Esophagus muscularis mucosa (tissue), 4 donors: ENCODE measurements around the gene TTLL5. TPM values are rescaled to one million over a fixed set of nuclear protein-coding genes. Genes with fewer than 3 reads are reported as not detected.

Experiments used
- DNase-seq: peaks from one replicate; pipeline ENCODE4 v3.0.0-alpha.2; 2017; ENCODE audit errors: extremely low spot score
- H3K27ac ChIP-seq, 4 donors: fragments of 200-600 bp; sonication (generic); replicated peaks in 1 of 4; 1 replicate in 3 of 4; 2 replicates in 1 of 4; pipeline ENCODE4 v1.5.1; 2016 to 2019; ENCODE audit warnings: mild to moderate bottlenecking in 1 of 4
- H3K27me3 ChIP-seq, 4 donors: fragments of 200-600 bp; sonication (generic); one replicate each; pipeline versions ENCODE4 v1.5.1 to v1.6.0; 2016 to 2019
- H3K36me3 ChIP-seq, 4 donors: fragments of 200-600 bp; sonication (generic); one replicate each; pipeline ENCODE4 v1.5.1; 2016 to 2019
- H3K4me1 ChIP-seq, 4 donors: fragments of 200-600 bp; sonication (generic); one replicate each; pipeline ENCODE4 v1.5.1; 2016 to 2019
- H3K4me3 ChIP-seq, 4 donors: fragments of 200-600 bp; sonication (generic); 1 replicate in 2 of 4; 2 replicates in 2 of 4; pipeline ENCODE4 v1.5.1; 2016 to 2019; ENCODE audit warnings: mild to moderate bottlenecking in 4 of 4, moderate library complexity in 1 of 4
- H3K9me3 ChIP-seq, 4 donors: fragments of 200-600 bp; sonication (generic); 1 replicate in 3 of 4; 2 replicates in 1 of 4; pipeline ENCODE4 v1.5.1; 2016 to 2019
- EP300 ChIP-seq: sonication (generic); formaldehyde crosslinking; IDR thresholded peaks from one replicate; pipeline ENCODE4 v1.6.1; 2017; ENCODE audit warnings: antibody characterized with exemption
- POLR2A ChIP-seq: fragments of 450-650 bp; IDR thresholded peaks from one replicate; pipeline ENCODE4 v1.6.1; 2017; ENCODE audit warnings: antibody characterized with exemption, moderate library complexity, mild to moderate bottlenecking, low read depth
- POLR2AphosphoS5 ChIP-seq, 2 donors: sonication (generic); formaldehyde crosslinking; IDR thresholded peaks; one replicate each; pipeline ENCODE4 v1.6.1; 2017; ENCODE audit warnings: antibody characterized with exemption in 2 of 2
- WGBS: methylation state at CpG from one replicate; pipeline ENCODE4 v1.1.5; 2018; 5-methylcytosine and 5-hydroxymethylcytosine counted together
- intact Hi-C: fragments of 100-400 bp; cut with DNase I; formaldehyde crosslinking; loops from one replicate; pipeline ENCODE4 v1.15.1; 2023
- total RNA-seq, 4 donors: library from RNA; depleted of rRNA; stranded (reverse); fragments of >200 nt; gene quantifications; one replicate each; pipeline versions ENCODE4 v1.1.0 to v1.2.1, GENCODE V29; 2016
- TF ChIP-seq, protein P1 (sequence below), 3 experiments: fragments of 200-600 bp in 2 of 3; fragments of 450-650 bp in 1 of 3; sonication (generic) in 2 of 3; IDR thresholded peaks; one replicate each; pipeline ENCODE4 v1.5.1; 2017 to 2019; ENCODE audit warnings: antibody characterized with exemption in 3 of 3, mild to moderate bottlenecking in 2 of 3, moderate library complexity in 1 of 3

The TTLL5 gene
- total RNA-seq, 4 donors from 2014 or later = 16.9 to 26.6 (median 21.2) TPM

- no peak overlapping the region for H3K4me3 ChIP-seq
- H3K9me3 ChIP-seq = no peaks in the 10 kb centered on the region
- H3K36me3 ChIP-seq = no peaks in the 10 kb centered on the region
- 54% methylated on average over 2 of the region's 2 CpGs for WGBS
- peak overlapping the region in 1 of 4 donors; percentile 22 for H3K27ac ChIP-seq
- H3K27me3 ChIP-seq = no peaks in the 10 kb centered on the region
- DNase-seq = no peak
- intact Hi-C loops = no loop called here
- no peak for TF ChIP-seq POLR2AphosphoS5 (IDR thresholded peaks at IDR 0.05)
- TF ChIP-seq EP300 = no peak
- TF ChIP-seq, protein P1, sequence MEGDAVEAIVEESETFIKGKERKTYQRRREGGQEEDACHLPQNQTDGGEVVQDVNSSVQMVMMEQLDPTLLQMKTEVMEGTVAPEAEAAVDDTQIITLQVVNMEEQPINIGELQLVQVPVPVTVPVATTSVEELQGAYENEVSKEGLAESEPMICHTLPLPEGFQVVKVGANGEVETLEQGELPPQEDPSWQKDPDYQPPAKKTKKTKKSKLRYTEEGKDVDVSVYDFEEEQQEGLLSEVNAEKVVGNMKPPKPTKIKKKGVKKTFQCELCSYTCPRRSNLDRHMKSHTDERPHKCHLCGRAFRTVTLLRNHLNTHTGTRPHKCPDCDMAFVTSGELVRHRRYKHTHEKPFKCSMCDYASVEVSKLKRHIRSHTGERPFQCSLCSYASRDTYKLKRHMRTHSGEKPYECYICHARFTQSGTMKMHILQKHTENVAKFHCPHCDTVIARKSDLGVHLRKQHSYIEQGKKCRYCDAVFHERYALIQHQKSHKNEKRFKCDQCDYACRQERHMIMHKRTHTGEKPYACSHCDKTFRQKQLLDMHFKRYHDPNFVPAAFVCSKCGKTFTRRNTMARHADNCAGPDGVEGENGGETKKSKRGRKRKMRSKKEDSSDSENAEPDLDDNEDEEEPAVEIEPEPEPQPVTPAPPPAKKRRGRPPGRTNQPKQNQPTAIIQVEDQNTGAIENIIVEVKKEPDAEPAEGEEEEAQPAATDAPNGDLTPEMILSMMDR (IDR thresholded peaks at IDR 0.05) = no peak
- TF ChIP-seq POLR2A = no peak
- peaks cover 21 to 68% (median 56%) of the 10 kb centered on the region in 4 donors for H3K4me1 ChIP-seq
Observed at GRCh38 chr14:75715926-75716780, 55.1 kb downstream of the TTLL5 start.

DNA sequence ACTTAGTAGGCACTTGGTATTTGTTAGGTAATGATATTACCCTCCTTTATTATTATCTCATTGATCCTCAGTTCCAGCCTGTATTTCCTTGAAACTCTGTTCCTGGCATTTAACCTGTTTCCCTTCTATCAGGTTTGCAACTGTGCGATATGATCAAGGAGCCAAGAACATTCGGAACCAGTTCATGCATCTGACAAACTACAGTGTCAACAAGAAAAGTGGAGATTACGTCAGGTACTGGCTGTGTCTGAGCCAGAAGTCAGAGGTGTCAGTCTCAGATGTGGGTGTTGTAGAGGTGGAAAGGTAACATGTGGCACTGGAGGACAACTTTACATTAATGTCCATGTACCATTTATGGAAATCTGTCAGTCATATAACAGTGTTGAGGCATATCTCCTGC, 56.7 kb downstream of the TTLL5 start:
- intact Hi-C loops = no loop called here
- WGBS = 83% methylated on average over 3 of the region's 3 CpGs
- no peak for TF ChIP-seq EP300
- TF ChIP-seq POLR2AphosphoS5 (IDR thresholded peaks at IDR 0.05) = no peak
- TF ChIP-seq, protein P1 (IDR thresholded peaks at IDR 0.05) = no peak
- no peak for TF ChIP-seq POLR2A
- peaks cover 13 to 55% (median 43%) of the 10 kb centered on the region in 4 donors for H3K4me1 ChIP-seq
- H3K27ac ChIP-seq = no peak overlapping the region
- H3K4me3 ChIP-seq = no peak overlapping the region
- DNase-seq = no peak
- no peaks in the 10 kb centered on the region for H3K36me3 ChIP-seq
- H3K9me3 ChIP-seq = no peaks in the 10 kb centered on the region
- no peaks in the 10 kb centered on the region for H3K27me3 ChIP-seq

DNA sequence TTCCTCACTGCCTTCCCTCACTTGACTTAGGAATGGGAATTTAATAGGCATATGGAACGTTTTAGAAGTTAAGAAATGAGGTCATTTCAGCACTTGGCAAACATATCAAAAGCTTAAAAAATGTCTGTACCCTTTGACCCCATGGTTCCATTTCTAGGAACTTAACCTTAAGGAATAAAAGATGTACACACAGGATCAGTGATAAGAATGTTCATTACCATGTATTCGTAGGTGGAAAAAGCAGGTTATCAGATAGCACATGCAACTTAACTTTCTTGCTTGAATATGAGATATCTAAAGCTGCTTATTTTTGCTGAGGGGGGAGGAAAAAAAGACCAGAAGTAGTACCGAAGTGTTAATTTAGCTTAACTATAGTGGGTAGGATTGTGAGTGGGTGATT, 57.2 kb downstream of the TTLL5 start:
- Histone ChIP-seq H3K27me3 (no peaks in the 10 kb centered on the region), H3K4me3 (no peak overlapping the region), H3K27ac (no peak overlapping the region), H3K36me3 (no peaks in the 10 kb centered on the region), H3K9me3 (no peaks in the 10 kb centered on the region), H3K4me1 (peaks cover 13 to 50% (median 41%) of the 10 kb centered on the region in 4 donors)
- 66% methylated on average over 3 of the region's 3 CpGs for WGBS
- TF ChIP-seq EP300 (no peak), POLR2AphosphoS5 (IDR thresholded peaks at IDR 0.05) (no peak), POLR2A (no peak)
- TF ChIP-seq, protein P1 (IDR thresholded peaks at IDR 0.05) = no peak
- no peak for DNase-seq
- intact Hi-C loops = no loop called here

GRCh38 chr14:75720116-75720515, 59.1 kb downstream of the TTLL5 start:
- TF ChIP-seq, protein P1 (IDR thresholded peaks at IDR 0.05) = no peak
- TF ChIP-seq POLR2A = no peak
- TF ChIP-seq EP300 = no peak
- TF ChIP-seq POLR2AphosphoS5 (IDR thresholded peaks at IDR 0.05) = no peak
- DNase-seq = no peak
- no peaks in the 10 kb centered on the region for H3K36me3 ChIP-seq
- H3K4me3 ChIP-seq = no peak overlapping the region
- H3K9me3 ChIP-seq = no peaks in the 10 kb centered on the region
- 79% methylated on average over 2 of the region's 2 CpGs for WGBS
- intact Hi-C loops = no loop called here
- peaks cover 13 to 49% (median 41%) of the 10 kb centered on the region in 4 donors for H3K4me1 ChIP-seq
- peak overlapping the region; percentile 63 to 76 (median 70) for H3K27ac ChIP-seq
- no peaks in the 10 kb centered on the region for H3K27me3 ChIP-seq
